Parathyroid adenoma (tissue), 2 donors: ENCODE results near the gene RPP25L.

Experiments
- H2AFZ ChIP-seq: fragments of 300-600 bp; sonication (generic); one replicate; pipeline ENCODE4 v1.7.0; 2017; ENCODE audit warnings: antibody characterized with exemption, mild to moderate bottlenecking
- H3K27ac ChIP-seq: fragments of 300-600 bp; sonication (generic); one replicate; pipeline ENCODE4 v1.7.0; 2017
- H3K27me3 ChIP-seq: fragments of 300-600 bp; sonication (generic); one replicate; pipeline ENCODE4 v1.7.0; 2017; ENCODE audit warnings: low read length; ENCODE audit not compliant: control insufficient read depth, insufficient read depth
- H3K36me3 ChIP-seq: fragments of 300-600 bp; sonication (generic); one replicate; pipeline ENCODE4 v1.7.0; 2017; ENCODE audit warnings: low read length; ENCODE audit not compliant: control insufficient read depth, insufficient read depth
- H3K4me1 ChIP-seq: fragments of 300-600 bp; sonication (generic); one replicate; pipeline ENCODE4 v1.7.0; 2017; ENCODE audit warnings: control low read depth
- H3K4me2 ChIP-seq: fragments of 300-600 bp; sonication (generic); one replicate; pipeline ENCODE4 v1.7.0; 2017; ENCODE audit warnings: low read length
- H3K4me3 ChIP-seq: fragments of 300-600 bp; sonication (generic); one replicate; pipeline ENCODE4 v1.7.0; 2017; ENCODE audit warnings: low read depth, low read length
- H3K79me2 ChIP-seq: fragments of 300-600 bp; sonication (generic); one replicate; pipeline ENCODE4 v1.7.0; 2017; ENCODE audit warnings: control low read depth
- H3K9ac ChIP-seq: fragments of 300-600 bp; sonication (generic); one replicate; pipeline ENCODE4 v1.7.0; 2017; ENCODE audit warnings: mild to moderate bottlenecking
- H3K9me3 ChIP-seq: fragments of 300-600 bp; sonication (generic); one replicate; pipeline ENCODE4 v1.7.0; 2017; ENCODE audit warnings: low read length; ENCODE audit not compliant: control insufficient read depth
- TF ChIP-seq, protein P1 (sequence below): fragments of 300-600 bp; sonication (generic); IDR thresholded peaks from one replicate; pipeline ENCODE4 v1.7.0; 2017; ENCODE audit warnings: antibody characterized with exemption, mild to moderate bottlenecking
- donor health status: primary hyperparathyroidism.

RPP25L gene

GRCh38 chr9:34591248-34591916 lies 20.5 kb downstream of the RPP25L start:
- no peaks in the 10 kb centered on the region for H3K79me2 ChIP-seq
- H3K9ac ChIP-seq, result no peak overlapping the region
- peaks cover 5% of the 10 kb centered on the region for H3K27me3 ChIP-seq
- H3K9me3 ChIP-seq, result no peaks in the 10 kb centered on the region
- peak overlapping the region; percentile 60 for H2AFZ ChIP-seq
- H3K4me3 ChIP-seq, result no peak overlapping the region
- TF ChIP-seq, protein P1, sequence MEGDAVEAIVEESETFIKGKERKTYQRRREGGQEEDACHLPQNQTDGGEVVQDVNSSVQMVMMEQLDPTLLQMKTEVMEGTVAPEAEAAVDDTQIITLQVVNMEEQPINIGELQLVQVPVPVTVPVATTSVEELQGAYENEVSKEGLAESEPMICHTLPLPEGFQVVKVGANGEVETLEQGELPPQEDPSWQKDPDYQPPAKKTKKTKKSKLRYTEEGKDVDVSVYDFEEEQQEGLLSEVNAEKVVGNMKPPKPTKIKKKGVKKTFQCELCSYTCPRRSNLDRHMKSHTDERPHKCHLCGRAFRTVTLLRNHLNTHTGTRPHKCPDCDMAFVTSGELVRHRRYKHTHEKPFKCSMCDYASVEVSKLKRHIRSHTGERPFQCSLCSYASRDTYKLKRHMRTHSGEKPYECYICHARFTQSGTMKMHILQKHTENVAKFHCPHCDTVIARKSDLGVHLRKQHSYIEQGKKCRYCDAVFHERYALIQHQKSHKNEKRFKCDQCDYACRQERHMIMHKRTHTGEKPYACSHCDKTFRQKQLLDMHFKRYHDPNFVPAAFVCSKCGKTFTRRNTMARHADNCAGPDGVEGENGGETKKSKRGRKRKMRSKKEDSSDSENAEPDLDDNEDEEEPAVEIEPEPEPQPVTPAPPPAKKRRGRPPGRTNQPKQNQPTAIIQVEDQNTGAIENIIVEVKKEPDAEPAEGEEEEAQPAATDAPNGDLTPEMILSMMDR, result peak; percentile 74
- no peaks in the 10 kb centered on the region for H3K36me3 ChIP-seq
- no peak overlapping the region for H3K27ac ChIP-seq
- peak overlapping the region; percentile 65 for H3K4me2 ChIP-seq
- no peaks in the 10 kb centered on the region for H3K4me1 ChIP-seq

GRCh38 chr9:34590381-34591247 lies 21.3 kb downstream of the RPP25L start:
- no peak overlapping the region for H3K4me3 ChIP-seq
- H3K27ac ChIP-seq, result no peak overlapping the region
- no peak overlapping the region for H3K9ac ChIP-seq

DNA sequence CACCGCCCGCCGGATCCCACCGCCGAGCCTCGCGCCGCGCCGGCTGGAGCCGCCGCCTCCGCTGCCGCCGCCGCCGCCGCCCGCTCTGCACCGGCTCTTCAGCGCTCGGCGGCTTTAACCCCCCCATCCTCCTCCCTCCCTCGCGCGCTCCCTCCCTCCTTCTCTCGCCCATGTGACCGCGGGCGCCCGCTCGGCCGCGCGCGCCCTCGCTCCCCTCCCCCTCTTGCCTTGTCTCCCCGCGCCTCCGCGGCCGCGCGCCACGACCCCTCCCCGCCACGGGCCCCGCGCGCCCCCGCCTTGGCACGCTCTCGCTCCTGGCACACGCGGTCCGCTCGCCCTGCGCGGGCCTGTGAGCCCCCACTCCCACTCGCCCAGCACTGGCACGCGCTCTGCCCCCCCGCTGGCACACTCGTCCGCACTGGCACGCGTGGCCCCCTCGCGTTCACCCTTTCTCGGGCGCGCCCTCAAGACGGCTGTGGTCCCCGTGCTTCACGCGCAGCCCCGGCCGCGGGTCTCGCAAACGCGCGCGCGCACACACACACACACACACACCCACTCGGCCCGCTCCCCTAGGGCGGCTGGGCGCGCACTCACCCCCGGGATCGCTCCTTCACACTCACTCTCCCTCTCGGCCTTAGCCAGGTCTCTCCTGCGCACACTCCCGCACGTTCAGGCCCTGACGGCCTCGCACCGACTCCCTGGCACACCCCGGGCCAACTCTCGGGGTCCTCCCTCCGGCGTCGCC lies 22.1 kb downstream of the RPP25L start, which contains the start of gene CNTFR:
TSS of gene CNTFR (minus strand) at position 89 of the 745 bp plus-strand sequence. CDS start 20,743 bp downstream, outside the sequence.
- Histone ChIP-seq H3K27ac (no peak within 1 kb of the TSS), H3K4me1 (no peaks in the 10 kb centered on the region), H3K4me3 (no peak within 1 kb of the TSS), H3K9ac (no peak within 1 kb of the TSS), H3K79me2 (no peaks in the 10 kb centered on the region), H2AFZ (peak within 1 kb of the TSS; percentile 50), H3K36me3 (no peaks in the 10 kb centered on the region), H3K4me2 (peak within 1 kb of the TSS; percentile 65), H3K27me3 (peaks cover 5% of the 10 kb centered on the region), H3K9me3 (no peaks in the 10 kb centered on the region)
- TF ChIP-seq, protein P1, result no peak

More at GRCh38 chr9:34590381-34591247, 21.3 kb downstream of the RPP25L start:
- no peaks in the 10 kb centered on the region for H3K36me3 ChIP-seq
- peak overlapping the region; percentile 65 for H3K4me2 ChIP-seq
- H3K9me3 ChIP-seq, result no peaks in the 10 kb centered on the region
- no peaks in the 10 kb centered on the region for H3K79me2 ChIP-seq
- TF ChIP-seq, protein P1, result no peak
- H3K27me3 ChIP-seq, result peaks cover 5% of the 10 kb centered on the region
- H3K4me1 ChIP-seq, result no peaks in the 10 kb centered on the region
- peak overlapping the region; percentile 50 for H2AFZ ChIP-seq

GRCh38 chr9:34588671-34589635 lies 22.9 kb downstream of the RPP25L start:
- no peak overlapping the region for H3K27ac ChIP-seq
- no peaks in the 10 kb centered on the region for H3K9me3 ChIP-seq
- peaks cover 5% of the 10 kb centered on the region for H3K27me3 ChIP-seq
- no peaks in the 10 kb centered on the region for H3K4me1 ChIP-seq
- no peaks in the 10 kb centered on the region for H3K79me2 ChIP-seq
- no peak overlapping the region for H3K4me3 ChIP-seq
- H3K9ac ChIP-seq, result no peak overlapping the region
- H2AFZ ChIP-seq, result no peak overlapping the region
- H3K36me3 ChIP-seq, result no peaks in the 10 kb centered on the region
- H3K4me2 ChIP-seq, result peak overlapping the region; percentile 2
- TF ChIP-seq, protein P1, result no peak
